Stimulated activated naive CD8-positive, alpha-beta T cell treated with anti-CD3 and anti-CD28 coated beads, Interleukin-15, amount 100 ng/mL, for 72 hours (primary cell): Measurements from ENCODE around the gene SIAH1.
"Not testable (repeated sequence)": the region's sequence is repeated elsewhere in the genome, so short reads cannot be mapped to it uniquely, and the experiment has no call there.

Source experiments
- ATAC-seq: fragments of 150-1000 bp; cut with Tn5 transposase; 2 replicates; pipeline ENCODE4 v1.10.0; 2021; ENCODE audit warnings: mild to moderate bottlenecking, moderate library complexity
- DNase-seq, 2 donors: peaks; one replicate each; pipeline ENCODE4 v3.0.0; 2021 to 2022
- H3K27ac Mint-ChIP-seq, 2 donors: one replicate each; pipeline ENCODE4 v1.8.0; 2022; ENCODE audit warnings: mild to moderate bottlenecking in 2 of 2, mixed read lengths in 2 of 2, moderate library complexity in 2 of 2
- H3K27me3 Mint-ChIP-seq: one replicate; pipeline ENCODE4 v1.8.0; 2022; ENCODE audit warnings: mixed read lengths
- H3K4me1 Mint-ChIP-seq: one replicate; pipeline ENCODE4 v1.8.0; 2022; ENCODE audit warnings: mild to moderate bottlenecking, mixed read lengths
- H3K4me3 Mint-ChIP-seq, 2 donors: one replicate each; pipeline ENCODE4 v1.8.0; 2022; ENCODE audit warnings: mild to moderate bottlenecking in 2 of 2, mixed read lengths in 2 of 2, moderate library complexity in 1 of 2
- H3K9me3 Mint-ChIP-seq, 2 donors: one replicate each; pipeline ENCODE4 v1.8.0; 2022; ENCODE audit warnings: mixed read lengths in 2 of 2

The SIAH1 gene, protein sequence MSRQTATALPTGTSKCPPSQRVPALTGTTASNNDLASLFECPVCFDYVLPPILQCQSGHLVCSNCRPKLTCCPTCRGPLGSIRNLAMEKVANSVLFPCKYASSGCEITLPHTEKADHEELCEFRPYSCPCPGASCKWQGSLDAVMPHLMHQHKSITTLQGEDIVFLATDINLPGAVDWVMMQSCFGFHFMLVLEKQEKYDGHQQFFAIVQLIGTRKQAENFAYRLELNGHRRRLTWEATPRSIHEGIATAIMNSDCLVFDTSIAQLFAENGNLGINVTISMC

DNA sequence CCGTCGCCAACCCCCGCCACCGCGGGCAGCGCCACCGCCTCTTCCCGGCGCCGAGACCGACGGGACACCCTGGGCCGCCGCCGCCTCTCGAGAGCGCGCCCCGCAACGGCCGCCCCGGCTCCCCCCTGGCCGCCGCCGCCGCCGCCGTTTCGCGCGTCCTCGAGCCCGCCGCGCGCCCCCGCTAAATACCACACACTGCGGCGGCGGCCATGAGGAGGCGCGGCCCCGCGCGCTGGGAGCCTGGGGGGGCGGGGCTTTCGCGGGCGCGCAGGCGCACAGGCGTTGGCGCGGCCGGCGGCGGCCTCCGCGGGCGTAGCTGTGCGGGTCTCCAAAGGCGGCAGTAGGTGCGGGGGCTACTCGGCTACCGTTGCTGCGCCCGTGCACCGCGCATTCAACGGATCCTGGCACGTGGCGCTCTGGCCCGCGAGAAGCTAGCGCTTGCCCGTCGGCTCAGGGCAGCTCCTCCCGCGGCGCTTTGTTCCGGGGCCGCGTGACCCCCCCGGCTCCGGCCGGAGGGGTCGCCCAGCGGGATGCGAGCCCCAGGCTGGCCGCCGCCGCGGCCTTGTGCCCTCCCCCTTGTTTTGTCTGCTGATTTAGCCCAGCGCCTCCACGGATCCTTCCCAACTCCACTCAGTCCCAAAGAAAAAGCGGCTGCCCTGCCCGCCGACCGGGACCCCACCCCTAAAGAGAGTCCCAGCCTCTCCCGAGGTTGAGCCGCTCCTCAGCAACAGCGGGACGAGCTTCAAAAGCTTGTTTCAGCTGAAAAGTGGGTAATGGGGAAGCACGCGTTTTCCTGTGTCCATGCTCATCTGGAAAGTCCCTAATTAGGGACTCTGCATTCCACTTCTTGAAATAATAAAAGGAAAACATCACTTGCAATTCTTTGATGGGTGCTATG, at the start of gene SIAH1:
Gene SIAH1 (minus strand): TSS at position 161 of the 898 bp plus-strand sequence. CDS start 22,985 bp downstream, outside the sequence.
- H3K27me3 Mint-ChIP-seq = no peaks in the 10 kb centered on the region
- peak within 1 kb of the TSS; percentile 97 for H3K27ac Mint-ChIP-seq
- peak; percentile 86 to 93 for DNase-seq
- H3K9me3 Mint-ChIP-seq = no peaks in the 10 kb centered on the region
- ATAC-seq = peak; percentile 84
- H3K4me1 Mint-ChIP-seq = peaks cover 25% of the 10 kb centered on the region
- peak within 1 kb of the TSS; percentile 94 to 99 for H3K4me3 Mint-ChIP-seq

DNA sequence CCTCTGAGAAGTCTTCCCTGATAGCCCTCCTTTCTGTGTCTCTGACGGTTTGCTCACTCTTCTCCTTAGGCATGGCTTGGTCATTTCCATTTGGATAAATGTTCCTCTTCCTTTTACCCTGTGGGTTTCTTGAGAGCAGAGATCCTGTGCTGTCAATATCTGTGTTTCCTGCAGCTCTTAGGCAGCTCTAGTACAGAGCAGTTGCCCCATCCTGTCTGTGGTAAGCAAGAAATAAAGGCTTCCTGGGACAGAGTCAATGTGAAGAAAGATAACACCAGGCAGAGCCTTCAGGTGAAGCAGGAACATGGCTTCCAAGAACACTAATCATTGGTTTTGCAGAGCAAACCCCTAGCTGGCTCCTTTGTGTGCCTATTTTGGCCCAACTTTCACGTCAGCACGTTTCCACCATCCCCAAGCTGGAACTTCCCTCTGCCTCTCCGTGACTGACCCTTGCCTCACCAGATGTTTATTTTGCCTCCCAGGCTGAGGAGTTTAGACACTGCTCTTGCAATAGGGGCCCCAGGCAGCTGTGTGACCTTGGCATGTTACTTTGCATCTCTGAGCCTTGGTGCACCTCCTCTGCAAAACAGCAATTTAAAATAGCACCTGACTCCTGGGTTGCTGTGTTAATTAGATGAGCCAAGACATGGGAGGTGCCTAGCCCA, 49.6 kb upstream of the SIAH1 start:
- ATAC-seq (no peak), DNase-seq (no peak)
- no peak overlapping the region for H3K27ac Mint-ChIP-seq
- H3K27me3 Mint-ChIP-seq = peaks cover 8% of the 10 kb centered on the region
- peaks cover 17% of the 10 kb centered on the region for H3K4me1 Mint-ChIP-seq
- H3K9me3 Mint-ChIP-seq = no peaks in the 10 kb centered on the region
- no peak overlapping the region for H3K4me3 Mint-ChIP-seq

DNA sequence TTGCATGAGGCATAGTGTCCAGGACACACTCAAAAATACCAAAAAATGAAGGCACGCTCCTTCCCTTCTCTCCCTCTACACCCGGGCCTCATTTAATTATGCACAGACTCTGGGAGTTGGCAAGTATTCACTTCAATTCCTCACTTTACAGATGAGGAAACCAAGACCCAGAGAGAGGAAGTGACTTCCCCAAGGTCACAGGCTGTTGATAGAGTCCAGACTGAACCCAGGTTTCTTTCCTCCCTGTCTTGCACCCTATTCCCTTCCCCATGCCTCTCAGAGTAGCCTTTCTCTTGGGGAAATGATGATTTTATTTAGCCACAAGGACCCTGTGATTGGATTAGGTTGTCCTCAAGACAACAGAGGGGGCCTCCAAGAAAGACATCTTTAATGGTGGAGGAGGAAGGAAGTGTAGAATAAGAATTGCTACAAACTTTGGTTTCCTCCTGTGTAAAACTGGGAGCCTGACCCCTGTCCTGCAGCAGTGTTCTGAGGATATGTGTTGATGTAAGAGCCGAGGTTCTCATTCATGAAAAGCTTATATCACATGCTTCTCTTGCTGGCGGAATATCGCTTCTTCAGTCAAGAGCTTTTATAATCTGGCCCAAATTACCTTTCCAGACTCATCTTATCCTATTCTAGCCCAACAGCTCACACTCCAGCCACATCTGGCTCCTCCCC, 48.8 kb upstream of the SIAH1 start:
- DNase-seq (no peak), ATAC-seq (no peak)
- Mint-ChIP-seq H3K4me1 (peaks cover 17% of the 10 kb centered on the region), H3K27me3 (peaks cover 8% of the 10 kb centered on the region), H3K4me3 (no peak overlapping the region), H3K9me3 (no peaks in the 10 kb centered on the region), H3K27ac (no peak overlapping the region)

DNA sequence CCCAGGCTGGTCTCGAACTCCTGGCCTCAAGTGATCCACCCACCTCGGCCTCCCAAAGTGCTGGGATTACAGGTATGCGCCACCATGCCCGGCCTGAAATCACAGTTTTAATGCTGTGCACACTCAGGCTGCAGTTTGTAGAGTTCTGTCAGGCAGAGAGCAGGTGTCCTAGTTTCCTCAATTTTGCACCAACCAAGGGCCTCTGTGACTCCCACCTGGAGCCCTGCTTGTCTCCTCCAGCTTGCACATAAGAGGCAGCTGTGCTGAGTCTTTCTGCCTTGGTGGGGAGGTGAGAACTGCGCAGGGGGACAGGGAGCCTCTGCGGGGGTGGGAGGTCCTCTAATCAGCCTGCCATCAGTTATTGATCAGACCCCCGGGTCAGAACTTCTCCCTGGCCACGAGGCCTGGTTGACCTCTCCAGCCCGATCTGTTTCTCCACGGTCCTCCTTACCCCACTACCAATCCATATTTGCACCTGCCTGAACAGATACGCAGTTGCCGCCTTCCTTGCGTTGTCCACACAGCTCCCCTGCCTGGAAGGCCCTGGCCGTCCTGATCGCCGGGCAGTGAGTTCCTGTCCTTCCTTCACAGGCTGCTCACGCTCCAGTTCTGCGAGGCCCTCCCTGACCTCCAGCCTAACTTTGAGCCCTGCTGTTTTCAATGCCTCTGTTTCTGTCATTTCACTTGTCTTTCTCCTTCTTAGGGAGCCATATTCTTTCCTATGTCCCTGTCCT, 48.1 kb upstream of the SIAH1 start:
- no peaks in the 10 kb centered on the region for H3K9me3 Mint-ChIP-seq
- no peak for DNase-seq
- H3K4me1 Mint-ChIP-seq = peaks cover 17% of the 10 kb centered on the region
- no peak overlapping the region for H3K4me3 Mint-ChIP-seq
- H3K27ac Mint-ChIP-seq = no peak overlapping the region
- no peak for ATAC-seq
- peaks cover 8% of the 10 kb centered on the region for H3K27me3 Mint-ChIP-seq

- H3K4me3 Mint-ChIP-seq = no peak overlapping the region
- ATAC-seq (no peak), DNase-seq (no peak)
- H3K27me3 Mint-ChIP-seq = peaks cover 7% of the 10 kb centered on the region
- H3K4me1 Mint-ChIP-seq = peaks cover 17% of the 10 kb centered on the region
- no peaks in the 10 kb centered on the region for H3K9me3 Mint-ChIP-seq
- H3K27ac Mint-ChIP-seq = peak overlapping the region in 1 of 2 donors; percentile 31
Measured at GRCh38 chr16:48432136-48432535, 46.9 kb upstream of the SIAH1 start.

- ATAC-seq (no peak), DNase-seq (no peak)
- Mint-ChIP-seq H3K4me3 (no peak overlapping the region), H3K9me3 (no peaks in the 10 kb centered on the region), H3K27me3 (no peaks in the 10 kb centered on the region), H3K27ac (no peak overlapping the region), H3K4me1 (peaks cover 17% of the 10 kb centered on the region)
Measured at GRCh38 chr16:48430890-48431289, 45.7 kb upstream of the SIAH1 start.

DNA sequence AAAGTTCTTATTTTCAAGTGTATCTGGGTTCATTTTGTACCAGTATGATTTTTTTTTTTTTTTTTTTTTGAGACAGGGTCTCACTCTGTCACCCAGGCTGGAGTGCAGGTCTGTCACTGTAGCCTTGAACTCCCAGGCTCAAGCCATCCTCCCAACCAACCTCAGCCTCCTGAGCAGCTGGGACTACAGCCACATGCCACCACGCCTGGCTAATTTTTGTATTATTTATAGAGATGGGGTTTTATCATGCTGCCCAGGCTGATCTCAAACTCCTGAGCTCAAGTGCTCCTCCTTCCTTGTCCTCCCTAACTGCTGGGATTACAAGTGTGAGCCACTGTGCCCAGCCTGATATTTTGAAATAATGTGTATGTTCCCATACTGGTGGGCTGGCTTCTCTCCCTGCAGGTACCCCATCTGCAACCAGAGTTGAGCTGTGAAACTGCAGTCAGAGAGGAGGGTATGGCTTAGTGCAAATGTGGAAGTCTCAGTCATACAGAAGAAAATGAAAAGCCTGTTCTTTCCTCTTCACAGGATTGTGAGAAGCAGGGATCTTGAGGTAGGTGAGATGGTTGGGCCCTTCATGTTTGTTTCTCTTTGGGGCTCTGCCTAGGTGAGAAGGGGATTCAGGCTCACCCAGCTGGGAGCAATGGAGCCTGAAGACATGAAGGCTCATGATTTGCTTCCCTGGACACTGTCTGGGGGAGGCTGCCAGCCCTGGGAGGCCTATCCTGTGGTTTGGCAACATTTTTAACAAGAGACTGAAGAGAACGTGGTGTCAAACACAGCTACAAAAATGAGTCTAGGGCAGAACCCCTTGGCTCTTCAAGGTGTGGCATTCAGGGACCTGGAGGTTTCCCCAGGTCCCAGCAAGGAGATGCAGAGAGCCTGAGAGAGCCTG, 41.3 kb upstream of the SIAH1 start:
- H3K4me1 Mint-ChIP-seq = no peaks in the 10 kb centered on the region
- H3K27ac Mint-ChIP-seq = peak overlapping the region in 1 of 2 donors; percentile 91
- H3K4me3 Mint-ChIP-seq = no peak overlapping the region
- ATAC-seq = no peak
- DNase-seq = no peak
- H3K27me3 Mint-ChIP-seq = no peaks in the 10 kb centered on the region
- H3K9me3 Mint-ChIP-seq = no peaks in the 10 kb centered on the region

DNA sequence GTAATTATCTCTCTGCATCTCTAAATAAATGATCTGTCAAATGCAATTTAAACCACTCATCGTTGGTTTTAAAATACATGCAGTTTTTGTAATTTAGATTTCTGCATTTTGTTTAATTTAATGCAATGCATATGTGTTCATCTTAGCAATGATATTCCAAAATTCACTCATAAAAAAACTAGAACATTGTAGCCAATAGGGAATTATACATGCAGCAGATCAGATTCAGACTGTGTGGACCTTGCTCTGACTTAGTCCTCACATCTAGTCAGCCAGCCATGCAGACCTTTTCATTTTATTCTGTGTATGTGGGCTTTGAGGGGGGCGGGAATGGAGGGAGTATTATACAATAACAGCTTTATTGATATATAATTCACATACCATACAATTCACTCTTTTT, 37.3 kb upstream of the SIAH1 start:
- Mint-ChIP-seq H3K27ac (no peak overlapping the region), H3K9me3 (no peaks in the 10 kb centered on the region), H3K4me3 (no peak overlapping the region), H3K27me3 (no peaks in the 10 kb centered on the region), H3K4me1 (no peaks in the 10 kb centered on the region)
- DNase-seq (no peak), ATAC-seq (no peak)

GRCh38 chr16:48421741-48422140, 36.5 kb upstream of the SIAH1 start:
- ATAC-seq (no peak), DNase-seq (no peak)
- Mint-ChIP-seq H3K4me1 (no peaks in the 10 kb centered on the region), H3K4me3 (no peak overlapping the region), H3K27me3 (no peaks in the 10 kb centered on the region), H3K27ac (no peak overlapping the region), H3K9me3 (no peaks in the 10 kb centered on the region)

- ATAC-seq (no peak), DNase-seq (no peak)
- H3K4me3 Mint-ChIP-seq = no peak overlapping the region
- no peaks in the 10 kb centered on the region for H3K27me3 Mint-ChIP-seq
- no peaks in the 10 kb centered on the region for H3K4me1 Mint-ChIP-seq
- H3K9me3 Mint-ChIP-seq = no peaks in the 10 kb centered on the region
- peak overlapping the region in 1 of 2 donors; percentile 91 for H3K27ac Mint-ChIP-seq
Measured at GRCh38 chr16:48420437-48420836, 35.2 kb upstream of the SIAH1 start.

DNA sequence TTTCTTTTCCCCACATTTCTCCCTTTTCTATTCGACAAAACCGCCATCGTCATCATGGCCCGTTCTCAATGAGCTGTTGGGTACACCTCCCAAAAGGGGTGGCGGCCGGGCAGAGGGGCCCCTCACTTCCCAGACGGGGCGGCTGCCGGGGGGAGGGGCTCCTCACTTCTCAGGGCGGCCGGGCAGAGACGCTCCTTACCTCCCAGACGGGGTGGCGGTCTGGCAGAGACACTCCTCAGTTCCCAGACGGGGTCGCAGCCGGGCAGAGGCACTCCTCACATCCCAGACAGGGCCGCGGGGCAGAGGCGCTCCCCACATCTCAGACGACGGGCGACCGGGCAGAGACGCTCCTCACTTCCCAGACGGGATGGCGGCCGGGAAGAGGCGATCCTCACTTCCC, 31.4 kb upstream of the SIAH1 start:
- H3K4me1 Mint-ChIP-seq, ATAC-seq, H3K27ac Mint-ChIP-seq, DNase-seq, H3K27me3 Mint-ChIP-seq, H3K9me3 Mint-ChIP-seq, H3K4me3 Mint-ChIP-seq: not testable (repeated sequence)

DNA sequence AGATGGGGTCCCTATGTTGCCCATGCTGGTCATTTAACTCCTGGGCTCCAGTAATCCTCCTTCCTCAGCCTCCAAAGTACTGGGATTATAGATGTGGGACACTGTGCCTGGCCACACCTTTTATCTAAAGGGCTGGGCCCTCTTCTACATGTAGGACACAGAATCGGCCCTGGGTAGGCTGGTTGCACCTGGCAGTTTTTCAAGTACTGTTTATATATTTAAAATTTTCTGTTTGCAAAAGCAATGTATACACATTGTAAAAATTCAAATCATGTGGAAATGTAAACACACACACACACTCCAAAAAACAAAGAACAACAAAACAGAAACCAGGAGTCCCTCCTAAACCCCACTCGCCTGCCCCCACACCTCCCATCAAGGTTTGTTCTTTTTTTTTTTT, 28.1 kb upstream of the SIAH1 start:
- peaks cover 7% of the 10 kb centered on the region for H3K4me1 Mint-ChIP-seq
- H3K4me3 Mint-ChIP-seq = no peak overlapping the region
- peaks cover 8% of the 10 kb centered on the region for H3K27me3 Mint-ChIP-seq
- no peaks in the 10 kb centered on the region for H3K9me3 Mint-ChIP-seq
- no peak for ATAC-seq
- no peak overlapping the region for H3K27ac Mint-ChIP-seq
- DNase-seq = no peak

DNA sequence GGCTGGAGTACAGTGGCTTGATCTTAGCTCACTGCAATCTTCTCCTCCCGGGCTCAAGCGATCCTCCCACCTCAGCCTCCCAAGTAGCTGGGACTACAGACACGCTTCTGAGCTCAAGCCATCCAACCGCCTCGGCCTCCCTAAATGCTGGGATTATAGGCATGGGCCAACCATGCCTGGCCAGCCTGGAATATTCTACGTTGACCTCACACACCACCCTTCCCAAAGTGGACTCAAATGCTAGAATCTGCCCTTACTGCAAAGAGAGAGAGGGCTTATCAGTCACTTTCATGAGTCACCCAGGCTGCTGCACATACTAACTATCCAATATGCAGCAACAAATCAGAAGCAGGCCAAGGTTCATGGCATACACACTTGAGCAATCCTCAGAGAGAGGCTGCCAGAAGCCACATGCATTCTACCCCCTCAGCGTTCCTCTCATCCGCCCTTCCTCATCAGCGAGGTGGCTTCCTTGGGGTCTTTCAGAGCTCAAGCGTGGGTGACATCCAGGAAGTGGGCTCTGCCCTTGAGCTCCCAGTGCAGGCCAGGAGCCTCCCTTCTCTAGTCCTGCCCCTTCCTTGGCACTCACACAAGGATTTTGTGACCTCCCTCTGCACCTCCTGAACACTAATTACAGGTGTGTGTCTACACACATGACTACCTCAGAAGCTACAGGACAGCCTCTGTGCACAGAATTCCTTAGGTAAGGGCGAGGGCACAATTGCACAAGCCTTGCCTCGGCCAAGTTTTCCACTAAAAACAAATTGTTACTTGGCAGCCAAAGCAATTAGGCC, 24.8 kb upstream of the SIAH1 start:
- Mint-ChIP-seq H3K27me3 (peaks cover 8% of the 10 kb centered on the region), H3K9me3 (no peaks in the 10 kb centered on the region), H3K4me1 (peaks cover 7% of the 10 kb centered on the region), H3K4me3 (no peak overlapping the region), H3K27ac (no peak overlapping the region)
- no peak for DNase-seq
- ATAC-seq = no peak
